A549 (cell line): ENCODE results near the gene SYTL3. TPM values are rescaled to one million over a fixed set of nuclear protein-coding genes. Genes with fewer than 3 reads are reported as not detected.

Experiments
- ATAC-seq, 2 experiments: fragments of 200-7000 bp in 1 of 2; fragments of >200 bp in 1 of 2; cut with Nextera tagmentation in 1 of 2; cut with Tn5 transposase in 1 of 2; 3 replicates each; pipeline versions ENCODE4 v1.8.0 to v1.9.1; 2018 to 2020; ENCODE audit warnings: mild to moderate bottlenecking in 1 of 2, moderate library complexity in 1 of 2
- CTCF ChIA-PET: fragments of 300-600 bp; sonication (Branson Sonifier 250); formaldehyde crosslinking; extraction: SDS; loops from one replicate; lab custom pipeline; 2021; ENCODE audit warnings: antibody characterized with exemption, inconsistent platforms; lab: Yijun Ruan, JAX
- POLR2A ChIA-PET: fragments of 350-600 bp; formaldehyde crosslinking; extraction: SDS; loops from one replicate; lab custom pipeline; 2021; ENCODE audit warnings: antibody characterized with exemption, inconsistent platforms; lab: Yijun Ruan, JAX
- DNase-seq, 2 experiments: peaks; one replicate each; pipeline versions ENCODE4 v3.0.0 to v3.0.0-alpha.2; 2011 to 2016; ENCODE audit warnings: low read depth in 1 of 2, low spot score in 1 of 2
- FAIRE-seq: peaks from 2 replicates; lab custom pipeline; 2011; peaks lifted over from hg19 to GRCh38; lab: Jason Lieb, UNC
- H3K27ac ChIP-seq, 2 experiments: fragments of >200 bp; sonication (Bioruptor Twin); formaldehyde crosslinking; 3 replicates each; pipeline ENCODE4 v1.5.1; 2016 to 2017
- H3K4me1 ChIP-seq: fragments of >200 bp; sonication (Bioruptor Twin); formaldehyde crosslinking; 3 replicates; pipeline ENCODE4 v1.6.1; 2016
- H3K4me2 ChIP-seq: fragments of >200 bp; sonication (Bioruptor Twin); formaldehyde crosslinking; 3 replicates; pipeline ENCODE4 v1.6.1; 2016
- H3K4me3 ChIP-seq: fragments of >200 bp; sonication (Bioruptor Twin); formaldehyde crosslinking; 3 replicates; pipeline ENCODE4 v1.5.1; 2016
- H3K9me3 ChIP-seq: fragments of >200 bp; sonication (Bioruptor Twin); formaldehyde crosslinking; 3 replicates; pipeline ENCODE4 v1.6.1; 2016
- CBX2 ChIP-seq: fragments of 200-600 bp; sonication (generic); IDR thresholded peaks from 2 replicates; pipeline ENCODE4 v1.6.1; 2016; ENCODE audit warnings: low read depth, mild to moderate bottlenecking, borderline replicate concordance
- CBX8 ChIP-seq: fragments of 200-600 bp; sonication (generic); IDR thresholded peaks from 2 replicates; pipeline ENCODE4 v1.6.1; 2016
- CEBPB ChIP-seq, 2 experiments: fragments of >200 bp in 1 of 2; sonication (Bioruptor Twin) in 1 of 2; formaldehyde crosslinking in 1 of 2; IDR thresholded peaks; 2 replicates each; pipeline ENCODE4 v1.6.1; 2012 to 2016
- FOXS1 ChIP-seq: fragments of 250-450 bp; sonication (Bioruptor Pico); IDR thresholded peaks from 2 replicates; pipeline ENCODE4 v1.5.0; 2020; ENCODE audit warnings: mild to moderate bottlenecking, moderate library complexity
- GATA3 ChIP-seq: IDR thresholded peaks from 2 replicates; pipeline ENCODE4 v1.6.1; 2012; ENCODE audit warnings: borderline replicate concordance
- HDAC2 ChIP-seq: fragments of 200-600 bp; sonication (generic); IDR thresholded peaks from 2 replicates; pipeline ENCODE4 v1.6.1; 2016
- HOXA7 ChIP-seq: fragments of 250-450 bp; sonication (Bioruptor Pico); IDR thresholded peaks from 2 replicates; pipeline ENCODE4 v1.5.0; 2020; ENCODE audit warnings: mild to moderate bottlenecking, moderate library complexity
- HOXB13 ChIP-seq: fragments of 250-450 bp; sonication (Bioruptor Pico); IDR thresholded peaks from 2 replicates; pipeline ENCODE4 v1.5.0; 2020; ENCODE audit warnings: low read depth, mild to moderate bottlenecking, moderate library complexity
- JUN ChIP-seq, 2 experiments: fragments of >200 bp; sonication (Bioruptor Twin); formaldehyde crosslinking; IDR thresholded peaks; 2 replicates in 1 of 2; 3 replicates in 1 of 2; pipeline ENCODE4 v1.6.1; 2016 to 2017
- KDM5A ChIP-seq: fragments of 200-600 bp; sonication (generic); IDR thresholded peaks from 2 replicates; pipeline ENCODE4 v1.6.1; 2016; ENCODE audit warnings: antibody characterized with exemption, mild to moderate bottlenecking
- NR3C1 ChIP-seq: fragments of >200 bp; sonication (Bioruptor Twin); formaldehyde crosslinking; IDR thresholded peaks from 3 replicates; pipeline ENCODE4 v1.6.1; 2017
- PHF8 ChIP-seq: fragments of 200-600 bp; sonication (generic); IDR thresholded peaks from 2 replicates; pipeline ENCODE4 v1.6.1; 2016; ENCODE audit warnings: low read depth, mild to moderate bottlenecking, antibody characterized with exemption, moderate library complexity, borderline replicate concordance
- POLR2AphosphoS2 ChIP-seq: conservative IDR thresholded peaks from 2 replicates; pipeline ENCODE4 v1.6.1; 2012; ENCODE audit warnings: low read length, improper control_type of control experiment, inconsistent platforms
- RARB ChIP-seq: fragments of 250-450 bp; sonication (Bioruptor Pico); IDR thresholded peaks from 2 replicates; pipeline ENCODE4 v1.8.0; 2021; ENCODE audit warnings: mild to moderate bottlenecking, moderate library complexity
- RNF2 ChIP-seq: fragments of 200-600 bp; sonication (generic); IDR thresholded peaks from 2 replicates; pipeline ENCODE4 v1.6.1; 2016; ENCODE audit warnings: low read depth, mild to moderate bottlenecking, antibody characterized with exemption, moderate library complexity, borderline replicate concordance
- TP53 ChIP-seq: fragments of 250-450 bp; sonication (Bioruptor Pico); IDR thresholded peaks from 2 replicates; pipeline ENCODE4 v1.5.0; 2021; ENCODE audit warnings: mild to moderate bottlenecking, moderate library complexity
- ZNF302 ChIP-seq: fragments of 250-450 bp; sonication (Bioruptor Pico); IDR thresholded peaks from 2 replicates; pipeline ENCODE4 v1.9.0; 2021; ENCODE audit warnings: inconsistent platforms, mild to moderate bottlenecking, moderate library complexity
- WGBS: methylation state at CpG from one replicate; pipeline ENCODE4 v1.1.6; 2017; ENCODE audit errors: missing lambda C conversion rate; 5-methylcytosine and 5-hydroxymethylcytosine counted together
- polyA plus RNA-seq, 4 experiments: library from polyadenylated mRNA; depleted of rRNA in 3 of 4; stranded (reverse); fragments of >200 nt; fragmentation: RNase III in 1 of 4; extraction: RNeasy Plus Mini Kit Qiagen cat#74134 plus additional on column Dnase treatment in 1 of 4; gene quantifications; 2 replicates in 3 of 4; 3 replicates in 1 of 4; pipeline ENCODE4 v1.2.3, GENCODE V29; 2011 to 2017
- TF ChIP-seq, protein P1 (sequence below): fragments of 150-350 bp; IDR thresholded peaks from 2 replicates; pipeline ENCODE4 v1.6.1; 2014; ENCODE audit warnings: low read depth, mild to moderate bottlenecking, low read length
- TF ChIP-seq, protein P2 (sequence below): IDR thresholded peaks from 2 replicates; pipeline ENCODE4 v1.6.1; 2012

Gene SYTL3
- polyA plus RNA-seq, 2 of the 4 experiments (the other 2 are of a cell fraction), result 0.63 to 0.89 TPM

DNA sequence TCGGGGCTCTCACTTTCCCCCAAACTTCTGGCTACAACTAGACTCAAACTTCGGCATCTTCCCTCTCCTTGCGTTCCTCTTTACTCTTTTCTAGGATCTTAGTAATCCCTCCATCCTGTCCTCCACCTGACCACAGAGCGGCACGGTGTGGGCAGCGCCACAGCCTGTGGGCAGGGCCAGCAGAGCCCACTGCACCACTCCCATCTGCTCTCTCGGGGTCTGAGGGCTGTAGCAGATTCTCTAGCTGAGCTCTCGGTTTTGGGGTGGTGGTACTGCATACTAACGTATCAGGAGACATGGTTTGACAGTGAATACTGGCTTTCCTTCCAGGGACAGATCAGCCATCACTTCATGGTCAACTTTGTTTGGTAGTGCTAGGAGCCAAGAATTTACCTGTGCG, 111.9 kb downstream of the SYTL3 start:
- ATAC-seq, result peak in 1 of 2 experiments; percentile 13; a peak in 3 of 6 replicates
- H3K4me1 ChIP-seq, result no peaks in the 10 kb centered on the region
- no peak for DNase-seq
- POLR2A ChIA-PET, result no interaction called here
- 0 out of 2 replicates have a peak, but pooled peaks have one; percentile 50 for TF ChIP-seq POLR2AphosphoS2
- TF ChIP-seq CBX8, result no peak
- WGBS, result 88% methylated on average over 10 of the region's 10 CpGs
- no peak overlapping the region for H3K27ac ChIP-seq
- H3K4me3 ChIP-seq, result no peak overlapping the region
- no peaks in the 10 kb centered on the region for H3K9me3 ChIP-seq
- no peak for FAIRE-seq
- CTCF ChIA-PET, result interaction anchor here (1.1 to 1.5 kb wide), 2 partner anchors 43 to 211 kb away, joined by 4 to 6 read pairs; no protein-coding TSS in a partner anchor
- H3K4me2 ChIP-seq, result no peak overlapping the region

DNA sequence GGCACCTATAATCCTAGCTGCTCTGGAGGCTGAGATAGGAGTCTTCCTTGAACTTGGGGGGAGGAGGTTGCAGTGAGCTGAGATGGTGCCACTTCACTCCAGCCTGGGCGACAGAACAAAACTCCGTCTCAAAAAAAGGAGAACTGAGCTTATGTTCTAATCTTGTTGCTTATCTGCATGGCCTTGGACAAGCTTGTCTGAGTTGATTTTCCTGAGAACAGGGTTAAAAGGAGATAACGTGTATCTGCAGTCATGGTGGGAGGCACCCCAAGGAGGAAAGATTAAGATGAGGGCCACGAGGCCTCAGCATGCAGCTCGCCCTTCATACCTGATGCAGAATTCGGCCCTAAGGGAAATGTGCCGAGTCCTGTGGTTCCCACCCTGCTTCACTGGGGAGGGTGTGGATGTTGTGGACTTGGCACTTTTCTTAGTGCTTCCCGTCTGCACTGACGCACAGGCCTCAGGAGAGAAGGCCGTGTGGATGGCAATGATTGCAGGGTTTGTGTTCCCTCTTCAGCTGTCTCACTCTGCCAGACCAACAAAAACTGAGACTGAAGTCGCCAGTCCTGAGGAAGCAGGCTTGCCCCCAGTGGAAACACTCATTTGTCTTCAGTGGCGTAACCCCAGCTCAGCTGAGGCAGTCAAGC, 113.1 kb downstream of the SYTL3 start:
- TF ChIP-seq, protein P1, sequence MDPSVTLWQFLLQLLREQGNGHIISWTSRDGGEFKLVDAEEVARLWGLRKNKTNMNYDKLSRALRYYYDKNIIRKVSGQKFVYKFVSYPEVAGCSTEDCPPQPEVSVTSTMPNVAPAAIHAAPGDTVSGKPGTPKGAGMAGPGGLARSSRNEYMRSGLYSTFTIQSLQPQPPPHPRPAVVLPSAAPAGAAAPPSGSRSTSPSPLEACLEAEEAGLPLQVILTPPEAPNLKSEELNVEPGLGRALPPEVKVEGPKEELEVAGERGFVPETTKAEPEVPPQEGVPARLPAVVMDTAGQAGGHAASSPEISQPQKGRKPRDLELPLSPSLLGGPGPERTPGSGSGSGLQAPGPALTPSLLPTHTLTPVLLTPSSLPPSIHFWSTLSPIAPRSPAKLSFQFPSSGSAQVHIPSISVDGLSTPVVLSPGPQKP, result no peak
- TF ChIP-seq POLR2AphosphoS2, result peak; percentile 62; the same call in 1 of the 2 replicates
- TF ChIP-seq NR3C1, result no peak
- TF ChIP-seq CBX2, result no peak
- TF ChIP-seq TP53, result no peak
- no peak for TF ChIP-seq PHF8
- peak; percentile 5; the same call in 1 of the 2 replicates for TF ChIP-seq GATA3
- 0 out of 5 replicates have a peak, but pooled peaks of 1 of the 2 experiments have one; percentile 12 for TF ChIP-seq JUN (IDR thresholded peaks at IDR 0.05)
- no peak for TF ChIP-seq ZNF302 (CRISPR knock-in tag)
- TF ChIP-seq FOXS1 (CRISPR knock-in tag), result no peak
- no peak for TF ChIP-seq HOXB13
- TF ChIP-seq RARB (CRISPR knock-in tag), result no peak
- TF ChIP-seq HOXA7 (CRISPR knock-in tag), result no peak
- no peak for TF ChIP-seq RNF2
- TF ChIP-seq KDM5A, result no peak
- TF ChIP-seq, protein P2, sequence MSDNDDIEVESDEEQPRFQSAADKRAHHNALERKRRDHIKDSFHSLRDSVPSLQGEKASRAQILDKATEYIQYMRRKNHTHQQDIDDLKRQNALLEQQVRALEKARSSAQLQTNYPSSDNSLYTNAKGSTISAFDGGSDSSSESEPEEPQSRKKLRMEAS, result no peak
- 86% methylated on average over 10 of the region's 12 CpGs for WGBS
- no peak for DNase-seq
- no peak overlapping the region for H3K4me2 ChIP-seq
- POLR2A ChIA-PET, result interaction anchor here (0.6 kb wide), 1 partner anchor 14 kb away, joined by 3 read pairs; no protein-coding TSS in a partner anchor
- no peak overlapping the region for H3K4me3 ChIP-seq
- CTCF ChIA-PET, result interaction anchor here (0.7 to 1.5 kb wide), 3 partner anchors 38 to 210 kb away, joined by 3 to 6 read pairs (median 4); no protein-coding TSS in a partner anchor
- FAIRE-seq, result no peak
- H3K27ac ChIP-seq, result no peak overlapping the region; a peak in 1 of 6 replicates
- H3K9me3 ChIP-seq, result no peaks in the 10 kb centered on the region
- peak; percentile 3 to 4; a peak in 3 of 6 replicates for ATAC-seq
- no peaks in the 10 kb centered on the region for H3K4me1 ChIP-seq

DNA sequence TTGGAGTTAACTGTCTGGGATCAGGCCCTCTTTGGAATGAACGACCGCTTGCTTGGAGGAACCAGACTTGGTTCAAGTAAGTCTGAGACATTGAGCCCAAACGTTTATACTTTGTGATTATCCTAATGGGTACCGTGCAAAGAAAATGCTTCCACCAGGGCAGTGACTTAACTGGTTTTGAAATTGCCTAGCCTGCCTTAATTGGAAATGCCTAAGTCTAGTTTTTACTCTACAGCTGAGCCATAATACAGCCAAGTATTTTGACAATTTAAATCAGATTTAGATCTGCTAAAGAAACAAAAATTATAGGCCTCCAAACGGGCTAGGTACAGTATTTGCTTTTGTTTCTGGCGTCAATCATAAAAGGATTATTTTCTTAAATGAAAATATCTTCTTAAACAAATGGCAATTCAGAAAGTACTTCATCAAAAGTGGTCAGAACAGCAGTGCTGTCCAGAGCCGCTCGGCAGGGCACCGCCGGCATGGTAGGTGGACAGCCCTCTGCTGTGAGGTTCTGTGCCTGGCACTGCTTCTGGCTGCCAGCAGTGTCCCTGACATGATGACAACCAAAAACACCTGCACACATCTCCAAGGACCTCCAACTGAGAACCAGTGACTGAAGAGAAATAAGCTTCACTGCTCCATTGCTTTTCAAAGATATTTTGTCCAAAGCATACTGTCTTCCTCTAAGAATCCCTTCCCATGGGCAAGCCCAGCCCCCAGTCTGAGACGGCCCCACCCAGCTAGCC, 113.8 kb downstream of the SYTL3 start:
- CTCF ChIA-PET, result interaction anchor here (0.5 to 2.9 kb wide), 5 partner anchors 26 to 209 kb away, joined by 3 to 8 read pairs (median 4); no protein-coding TSS in a partner anchor
- 83% methylated on average over 11 of the region's 11 CpGs for WGBS

More for the DNA sequence above, 113.8 kb downstream of the SYTL3 start:
- Histone ChIP-seq H3K9me3 (no peaks in the 10 kb centered on the region), H3K27ac (no peak overlapping the region), H3K4me3 (no peak overlapping the region), H3K4me2 (no peak overlapping the region), H3K4me1 (no peaks in the 10 kb centered on the region)
- ATAC-seq (0 out of 6 replicates have a peak, but pooled peaks of 1 of the 2 experiments have one; percentile 1), DNase-seq (no peak), FAIRE-seq (no peak)
- POLR2A ChIA-PET, result interaction anchor here (0.6 kb wide), 1 partner anchor 15 kb away, joined by 3 read pairs; no protein-coding TSS in a partner anchor
- TF ChIP-seq JUN (IDR thresholded peaks at IDR 0.05), result 0 out of 5 replicates have a peak, but pooled peaks of 1 of the 2 experiments have one; percentile 5
- no peak for TF ChIP-seq CEBPB (IDR thresholded peaks at IDR 0.05)
- TF ChIP-seq HOXB13, result no peak
- peak; percentile 8; the same call in 1 of the 2 replicates for TF ChIP-seq GATA3
- no peak for TF ChIP-seq HDAC2
